Activated CD8-positive, alpha-beta T cell treated with anti-CD3 and anti-CD28 coated beads for 36 hours (primary cell): ENCODE measurements around the gene ADAMTS2. TPM values are rescaled to one million over a fixed set of nuclear protein-coding genes. Genes with fewer than 3 reads are reported as not detected.

Source experiments
- ATAC-seq: fragments of 200-7000 bp; cut with Tn5 transposase; one replicate; pipeline ENCODE4 v1.10.0; 2021; ENCODE audit warnings: mild to moderate bottlenecking, moderate library complexity
- CTCF ChIA-PET: fragments of 350-600 bp; sonication (Branson Sonifier 250); formaldehyde crosslinking; loops from one replicate; lab custom pipeline; 2021; ENCODE audit warnings: antibody characterized with exemption; lab: Charles Lee
- POLR2A ChIA-PET: fragments of 350-600 bp; sonication (Branson Sonifier 250); formaldehyde crosslinking; loops from one replicate; lab custom pipeline; 2021; ENCODE audit warnings: antibody characterized with exemption; lab: Charles Lee
- DNase-seq: peaks from one replicate; pipeline ENCODE4 v3.0.0-alpha.2; 2020
- H3K27ac Mint-ChIP-seq: one replicate; pipeline ENCODE4 v1.8.0; 2021; ENCODE audit warnings: mild to moderate bottlenecking, mixed read lengths
- H3K27me3 Mint-ChIP-seq: one replicate; pipeline ENCODE4 v1.8.0; 2021; ENCODE audit warnings: mixed read lengths
- H3K36me3 Mint-ChIP-seq: one replicate; pipeline ENCODE4 v1.8.0; 2021; ENCODE audit warnings: low read depth, mixed read lengths
- H3K4me1 Mint-ChIP-seq: one replicate; pipeline ENCODE4 v1.8.0; 2021; ENCODE audit warnings: low read depth, mixed read lengths
- H3K4me3 Mint-ChIP-seq: one replicate; pipeline ENCODE4 v1.8.0; 2021; ENCODE audit warnings: mild to moderate bottlenecking, moderate library complexity, mixed read lengths
- H3K9me3 Mint-ChIP-seq: one replicate; pipeline ENCODE4 v1.8.0; 2021; ENCODE audit warnings: mixed read lengths
- intact Hi-C: fragments of 100-400 bp; cut with micrococcal nuclease; formaldehyde crosslinking; loops from one replicate; pipeline ENCODE4 v1.10.0; 2022
- total RNA-seq, 2 experiments: library from RNA; stranded (reverse); gene quantifications; one replicate each; pipeline ENCODE4 v1.2.3, GENCODE V29; 2021
- TF ChIP-seq, protein P1 (sequence below): fragments of 200-600 bp; IDR thresholded peaks from one replicate; pipeline ENCODE4 v1.8.0; 2022; ENCODE audit warnings: antibody characterized with exemption, mild to moderate bottlenecking

Gene ADAMTS2
- total RNA-seq, 2 experiments from 2014 or later = not detected

DNA sequence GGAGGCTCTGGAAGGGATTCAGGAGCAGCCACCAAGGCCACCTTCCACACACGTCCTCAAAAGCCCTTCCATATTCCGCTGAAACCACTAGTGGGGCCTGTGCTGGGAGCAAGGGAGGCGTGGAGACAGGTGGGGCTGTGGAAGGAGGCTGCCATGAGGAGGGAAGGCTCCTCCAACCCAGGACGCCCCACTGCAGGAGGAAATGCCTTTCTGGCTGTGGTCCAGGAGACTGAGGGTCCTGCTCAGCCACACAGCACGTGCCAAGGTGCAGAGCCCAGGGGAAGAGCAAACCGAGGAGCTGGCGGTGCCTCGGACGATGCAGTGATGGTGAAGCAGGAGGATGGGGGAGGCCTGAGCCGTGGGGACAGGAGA, 49.5 kb downstream of the ADAMTS2 start:
- ChIA-PET POLR2A (no interaction called here), CTCF (interaction anchor here (0.7 kb wide), 1 partner anchor 125 kb away, joined by 3 read pairs; no protein-coding TSS in a partner anchor)
- no peak overlapping the region for H3K27ac Mint-ChIP-seq
- H3K27me3 Mint-ChIP-seq = peaks cover 3% of the 10 kb centered on the region
- no peaks in the 10 kb centered on the region for H3K4me1 Mint-ChIP-seq
- DNase-seq (no peak), ATAC-seq (no peak)
- no peak overlapping the region for H3K4me3 Mint-ChIP-seq
- intact Hi-C loops = no loop called here
- H3K36me3 Mint-ChIP-seq = no peaks in the 10 kb centered on the region
- TF ChIP-seq, protein P1, sequence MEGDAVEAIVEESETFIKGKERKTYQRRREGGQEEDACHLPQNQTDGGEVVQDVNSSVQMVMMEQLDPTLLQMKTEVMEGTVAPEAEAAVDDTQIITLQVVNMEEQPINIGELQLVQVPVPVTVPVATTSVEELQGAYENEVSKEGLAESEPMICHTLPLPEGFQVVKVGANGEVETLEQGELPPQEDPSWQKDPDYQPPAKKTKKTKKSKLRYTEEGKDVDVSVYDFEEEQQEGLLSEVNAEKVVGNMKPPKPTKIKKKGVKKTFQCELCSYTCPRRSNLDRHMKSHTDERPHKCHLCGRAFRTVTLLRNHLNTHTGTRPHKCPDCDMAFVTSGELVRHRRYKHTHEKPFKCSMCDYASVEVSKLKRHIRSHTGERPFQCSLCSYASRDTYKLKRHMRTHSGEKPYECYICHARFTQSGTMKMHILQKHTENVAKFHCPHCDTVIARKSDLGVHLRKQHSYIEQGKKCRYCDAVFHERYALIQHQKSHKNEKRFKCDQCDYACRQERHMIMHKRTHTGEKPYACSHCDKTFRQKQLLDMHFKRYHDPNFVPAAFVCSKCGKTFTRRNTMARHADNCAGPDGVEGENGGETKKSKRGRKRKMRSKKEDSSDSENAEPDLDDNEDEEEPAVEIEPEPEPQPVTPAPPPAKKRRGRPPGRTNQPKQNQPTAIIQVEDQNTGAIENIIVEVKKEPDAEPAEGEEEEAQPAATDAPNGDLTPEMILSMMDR = no peak
- peaks cover 2% of the 10 kb centered on the region for H3K9me3 Mint-ChIP-seq

DNA sequence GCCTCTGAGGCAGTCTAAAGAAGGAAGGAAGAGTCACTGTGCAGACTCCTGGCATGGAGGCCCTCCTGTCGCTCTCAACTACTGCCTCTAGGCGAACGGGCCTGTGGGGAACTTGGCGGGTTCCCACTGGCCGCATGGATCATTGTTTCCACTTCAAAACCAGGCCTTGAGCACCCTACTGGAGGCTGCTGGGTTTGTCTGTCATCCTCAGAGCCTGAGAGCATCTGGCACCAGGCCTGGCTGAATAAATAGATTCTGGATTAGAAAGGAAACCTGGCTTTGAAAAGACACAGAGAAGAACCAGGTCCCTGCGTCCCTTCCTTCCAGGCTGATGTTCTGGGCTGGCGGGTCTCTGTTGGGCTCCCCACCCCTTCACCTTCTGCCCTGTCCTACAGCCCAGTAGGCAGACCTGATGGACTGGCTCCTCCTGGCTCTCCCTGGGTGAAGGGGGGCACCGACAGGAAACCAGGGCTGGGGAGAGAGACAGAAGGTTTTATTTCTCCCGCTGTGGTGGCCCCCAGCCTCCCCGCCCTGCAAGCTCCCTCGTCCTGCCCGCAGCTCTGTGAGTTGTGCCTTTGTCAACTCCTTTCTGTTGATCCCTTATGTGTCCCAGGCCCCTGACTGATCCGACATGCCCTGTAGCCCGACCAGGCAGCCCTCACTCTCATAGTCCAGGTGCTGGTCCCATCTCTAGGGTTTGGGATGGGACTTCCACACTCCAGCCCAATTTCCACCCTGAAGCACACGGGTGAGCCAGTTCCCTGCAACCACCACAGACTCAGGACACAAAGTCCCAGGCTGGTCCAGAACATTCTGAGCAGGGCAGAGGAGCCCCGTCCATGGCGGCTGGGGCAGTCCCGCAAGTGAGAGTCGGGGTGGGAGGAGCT, 50.1 kb downstream of the ADAMTS2 start:
- TF ChIP-seq, protein P1 = no peak
- H3K27ac Mint-ChIP-seq = no peak overlapping the region
- no peak for DNase-seq

DNA sequence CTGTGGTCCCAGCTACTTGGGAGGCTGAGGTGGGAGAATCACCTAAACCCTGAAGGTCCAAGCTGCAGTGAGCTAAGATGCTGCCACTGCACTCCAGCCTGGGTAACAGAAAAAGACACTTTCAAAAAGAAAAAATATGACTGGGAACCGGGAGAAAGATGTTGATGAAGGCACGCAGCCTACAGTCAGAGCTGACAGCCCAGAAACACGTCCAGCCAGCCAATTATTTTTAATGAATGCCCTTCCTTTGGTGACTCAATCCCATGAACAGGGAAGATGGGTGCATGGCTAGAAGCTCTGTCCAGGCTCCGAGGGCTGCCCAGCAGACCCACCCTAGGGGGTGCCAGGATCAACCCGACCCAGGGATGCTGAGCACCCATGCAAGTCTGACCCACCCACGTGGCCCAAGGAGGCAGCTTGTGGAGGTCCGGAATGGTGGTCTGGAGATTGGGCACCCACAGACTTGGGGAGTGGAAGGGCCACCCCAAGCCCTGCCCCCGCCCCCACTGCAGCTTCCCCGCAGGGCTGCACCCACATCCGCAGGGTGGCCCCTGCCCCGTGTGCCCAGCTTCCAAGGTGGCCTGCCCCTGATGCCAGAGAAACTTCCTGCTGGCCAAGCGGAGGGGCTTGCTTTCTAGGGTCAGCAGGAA, 51.0 kb downstream of the ADAMTS2 start:
- CTCF ChIA-PET = no interaction called here
- no peak for DNase-seq

More for the DNA sequence above, 50.1 kb downstream of the ADAMTS2 start:
- Mint-ChIP-seq H3K4me3 (no peak overlapping the region), H3K9me3 (peaks cover 2% of the 10 kb centered on the region), H3K4me1 (no peaks in the 10 kb centered on the region), H3K27me3 (peaks cover 3% of the 10 kb centered on the region), H3K36me3 (no peaks in the 10 kb centered on the region)
- intact Hi-C loops = no loop called here
- POLR2A ChIA-PET = no interaction called here
- CTCF ChIA-PET = interaction anchor here (0.7 kb wide), 1 partner anchor 126 kb away, joined by 3 read pairs; no protein-coding TSS in a partner anchor
- no peak for ATAC-seq

GRCh38 chr5:179292681-179293635, 52.3 kb downstream of the ADAMTS2 start:
- no peaks in the 10 kb centered on the region for H3K9me3 Mint-ChIP-seq
- no peaks in the 10 kb centered on the region for H3K4me1 Mint-ChIP-seq
- TF ChIP-seq, protein P1 = no peak
- no peak for ATAC-seq
- H3K36me3 Mint-ChIP-seq = no peaks in the 10 kb centered on the region
- CTCF ChIA-PET = interaction anchor here (1.0 kb wide), 1 partner anchor 56 kb away, joined by 3 read pairs; no protein-coding TSS in a partner anchor
- no peak for DNase-seq
- no peak overlapping the region for H3K27ac Mint-ChIP-seq
- H3K4me3 Mint-ChIP-seq = no peak overlapping the region
- POLR2A ChIA-PET = no interaction called here
- intact Hi-C loops = no loop called here
- H3K27me3 Mint-ChIP-seq = no peaks in the 10 kb centered on the region

More for the DNA sequence above, 51.0 kb downstream of the ADAMTS2 start:
- ATAC-seq = no peak
- Mint-ChIP-seq H3K4me1 (no peaks in the 10 kb centered on the region), H3K27me3 (peaks cover 2% of the 10 kb centered on the region), H3K9me3 (peaks cover 2% of the 10 kb centered on the region), H3K27ac (no peak overlapping the region), H3K36me3 (no peaks in the 10 kb centered on the region), H3K4me3 (no peak overlapping the region)
- POLR2A ChIA-PET = no interaction called here
- TF ChIP-seq, protein P1 = no peak
- intact Hi-C loops = no loop called here
